B cell (primary cell): ENCODE results near the gene SLC39A11. TPM values are rescaled to one million over a fixed set of nuclear protein-coding genes. Genes with fewer than 3 reads are reported as not detected.
"Not testable (repeated sequence)": the region's sequence is repeated elsewhere in the genome, so short reads cannot be mapped to it uniquely, and the experiment has no call there.

ENCODE experiments used
- ATAC-seq: fragments of 200-7000 bp; cut with Tn5 transposase; one replicate; pipeline ENCODE4 v1.10.0; 2021; ENCODE audit warnings: low read depth, mild to moderate bottlenecking, moderate number of reproducible peaks, moderate library complexity
- CTCF ChIA-PET: fragments of 350-600 bp; sonication (Branson Sonifier 250); formaldehyde crosslinking; loops from one replicate; lab custom pipeline; 2021; ENCODE audit warnings: antibody characterized with exemption, inconsistent platforms; lab: Charles Lee
- POLR2A ChIA-PET: fragments of 350-600 bp; sonication (Branson Sonifier 250); formaldehyde crosslinking; loops from one replicate; lab custom pipeline; 2021; ENCODE audit warnings: antibody characterized with exemption; lab: Charles Lee
- DNase-seq: peaks from one replicate; pipeline ENCODE4 v3.0.0; 2013
- H2AFZ ChIP-seq: 2 replicates; pipeline ENCODE4 v1.6.1; 2012; ENCODE audit warnings: mild to moderate bottlenecking, low read depth, low read length; ENCODE audit not compliant: insufficient read depth, poor library complexity, severe bottlenecking
- H3K27ac ChIP-seq, 2 donors: 1 replicate in 1 of 2; 2 replicates in 1 of 2; pipeline ENCODE4 v1.5.1; 2012 to 2013; ENCODE audit warnings: low read length in 2 of 2, mild to moderate bottlenecking in 2 of 2, moderate library complexity in 1 of 2
- H3K27me3 ChIP-seq, 4 experiments: fragments of 200-600 bp in 1 of 4; sonication (generic) in 1 of 4; replicated peaks in 1 of 4; 1 replicate in 2 of 4; 2 replicates in 2 of 4; pipeline versions ENCODE4 v1.6.1 to v1.7.0; 2013 to 2016; ENCODE audit warnings: low read length in 3 of 4, mild to moderate bottlenecking in 2 of 4, mixed read lengths in 1 of 4, moderate library complexity in 1 of 4; ENCODE audit not compliant: insufficient read depth in 4 of 4, control insufficient read depth in 3 of 4; ENCODE audit errors: control extremely low read depth in 1 of 4
- H3K36me3 ChIP-seq, 2 experiments: replicated peaks in 1 of 2; 1 replicate in 1 of 2; 2 replicates in 1 of 2; pipeline versions ENCODE4 v1.6.1 to v1.7.1; 2013; ENCODE audit warnings: low read length in 1 of 2; ENCODE audit not compliant: insufficient read depth in 2 of 2, control insufficient read depth in 1 of 2; ENCODE audit errors: control extremely low read depth in 1 of 2, extremely low read depth in 1 of 2
- H3K4me1 ChIP-seq, 2 donors: fragments of 200-600 bp in 1 of 2; sonication (generic) in 1 of 2; 1 replicate in 1 of 2; 2 replicates in 1 of 2; pipeline versions ENCODE4 v1.5.1 to v1.6.1; 2013 to 2017; ENCODE audit warnings: low read length in 2 of 2; ENCODE audit not compliant: control insufficient read depth in 2 of 2, insufficient read depth in 2 of 2
- H3K4me2 ChIP-seq: replicated peaks from 2 replicates; pipeline ENCODE3; 2012; ENCODE audit warnings: mild to moderate bottlenecking, low read depth, low read length; ENCODE audit not compliant: poor library complexity, severe bottlenecking
- H3K4me3 ChIP-seq, 5 experiments: fragments of 200-600 bp in 1 of 5; sonication (generic) in 1 of 5; 1 replicate in 3 of 5; 2 replicates in 2 of 5; pipeline versions ENCODE4 v1.5.1 to v1.7.0; 2011 to 2016; ENCODE audit warnings: low read length in 4 of 5, mild to moderate bottlenecking in 4 of 5, low read depth in 2 of 5, control low read depth in 1 of 5, moderate library complexity in 1 of 5; ENCODE audit not compliant: insufficient read depth in 1 of 5; ENCODE audit errors: control extremely low read depth in 1 of 5, extremely low read depth in 1 of 5
- H3K79me2 ChIP-seq: fragments of 200-600 bp; sonication (generic); one replicate; pipeline ENCODE4 v1.6.0; 2016; ENCODE audit warnings: low read length; ENCODE audit not compliant: control insufficient read depth, insufficient read depth
- H3K9ac ChIP-seq: fragments of 200-600 bp; sonication (generic); 2 replicates; pipeline ENCODE4 v1.6.1; 2017; ENCODE audit warnings: mild to moderate bottlenecking, low read length, moderate library complexity
- H3K9me3 ChIP-seq, 3 donors: one replicate each; pipeline versions ENCODE4 v1.6.1 to v1.7.1; 2013; ENCODE audit warnings: low read length in 2 of 3; ENCODE audit not compliant: control insufficient read depth in 2 of 3, insufficient read depth in 1 of 3; ENCODE audit errors: control extremely low read depth in 1 of 3
- H4K20me1 ChIP-seq: 2 replicates; pipeline ENCODE4 v1.6.0; 2012; ENCODE audit warnings: mild to moderate bottlenecking, low read length; ENCODE audit not compliant: insufficient read depth, control insufficient read depth, poor library complexity, severe bottlenecking
- H3K27ac Mint-ChIP-seq: one replicate; pipeline ENCODE4 v1.8.0; 2021; ENCODE audit warnings: mixed read lengths
- H3K27me3 Mint-ChIP-seq: one replicate; pipeline ENCODE4 v1.8.0; 2021; ENCODE audit warnings: mixed read lengths
- H3K4me1 Mint-ChIP-seq: one replicate; pipeline ENCODE4 v1.8.0; 2021; ENCODE audit warnings: mixed read lengths
- H3K4me3 Mint-ChIP-seq: one replicate; pipeline ENCODE4 v1.8.0; 2021; ENCODE audit warnings: mixed read lengths
- H3K9me3 Mint-ChIP-seq: one replicate; pipeline ENCODE4 v1.8.0; 2022; ENCODE audit warnings: mixed read lengths; ENCODE audit not compliant: insufficient read depth
- CTCF ChIP-seq: fragments of 200-600 bp; IDR thresholded peaks from one replicate; pipeline ENCODE4 v1.8.0; 2022; ENCODE audit warnings: antibody characterized with exemption, mild to moderate bottlenecking
- EZH2 ChIP-seq: IDR thresholded peaks from 2 replicates; pipeline ENCODE4 v1.6.1; 2012; ENCODE audit warnings: borderline replicate concordance, low read depth, mild to moderate bottlenecking, moderate library complexity, low read length; ENCODE audit not compliant: insufficient read depth, poor library complexity, severe bottlenecking
- WGBS: methylation state at CpG from one replicate; pipeline ENCODE4 v1.1.5; 2013; ENCODE audit warnings: missing lambda C conversion rate; ENCODE audit not compliant: insufficient coverage; 5-methylcytosine and 5-hydroxymethylcytosine counted together
- intact Hi-C: fragments of 100-400 bp; cut with micrococcal nuclease; formaldehyde crosslinking; loops from one replicate; pipeline ENCODE4 v1.10.0; 2022
- polyA plus RNA-seq: library from polyadenylated mRNA; depleted of rRNA; stranded (reverse); fragments of >200 nt; gene quantifications from 2 replicates; pipeline ENCODE4 v1.2.3, GENCODE V29; 2012
- total RNA-seq, 2 donors: library from RNA; stranded (reverse); fragments of 120-200 nt in 1 of 2; gene quantifications; 1 replicate in 1 of 2; 2 replicates in 1 of 2; pipeline versions ENCODE4 v1.2.3 to v1.2.4, GENCODE V29; 2013 to 2022

SLC39A11 gene
- total and polyA plus RNA-seq, 2 donors (not counting 1 experiment from before 2014, with no cell fraction given): 6.9 to 39.6 TPM

GRCh38 chr17:72775237-72775636, 317.3 kb downstream of the SLC39A11 start:
- Histone ChIP-seq H4K20me1 (no peaks in the 10 kb centered on the region), H3K36me3 (peaks cover 1 to 4% of the 10 kb centered on the region in 2 experiments), H3K27ac (no peak overlapping the region), H3K9ac (no peak overlapping the region), H3K79me2 (no peaks in the 10 kb centered on the region), H3K4me3 (no peak overlapping the region), H2AFZ (no peak overlapping the region), H3K4me2 (no peak overlapping the region), H3K27me3 (no peaks in the 10 kb centered on the region), H3K9me3 (peaks cover 0 to 13% (median 0%) of the 10 kb centered on the region in 3 donors), H3K4me1 (no peaks in the 10 kb centered on the region)
- 100% methylated on average over 4 of the region's 5 CpGs for WGBS
- H3K9me3 Mint-ChIP-seq: peaks cover 3% of the 10 kb centered on the region
- ATAC-seq (no peak), DNase-seq (no peak)
- H3K27ac Mint-ChIP-seq: no peak overlapping the region
- ChIA-PET POLR2A (no interaction called here), CTCF (no interaction called here)
- intact Hi-C loops: no loop called here
- H3K4me3 Mint-ChIP-seq: no peak overlapping the region
- TF ChIP-seq CTCF: no peak
- no peak for TF ChIP-seq EZH2
- H3K27me3 Mint-ChIP-seq: no peaks in the 10 kb centered on the region
- peaks cover 3% of the 10 kb centered on the region for H3K4me1 Mint-ChIP-seq

GRCh38 chr17:72774236-72774635, 318.3 kb downstream of the SLC39A11 start:
- Histone ChIP-seq H3K79me2 (no peaks in the 10 kb centered on the region), H3K36me3 (peaks cover 1 to 4% of the 10 kb centered on the region in 2 experiments), H3K27ac (no peak overlapping the region), H3K4me3 (no peak overlapping the region), H3K27me3 (no peaks in the 10 kb centered on the region), H3K9me3 (peaks cover 0 to 14% (median 0%) of the 10 kb centered on the region in 3 donors), H3K9ac (no peak overlapping the region), H3K4me1 (no peaks in the 10 kb centered on the region), H2AFZ (no peak overlapping the region), H4K20me1 (no peaks in the 10 kb centered on the region), H3K4me2 (no peak overlapping the region)
- no peak for TF ChIP-seq EZH2
- TF ChIP-seq CTCF: no peak
- ChIA-PET POLR2A (no interaction called here), CTCF (no interaction called here)
- DNase-seq (no peak), ATAC-seq (no peak)
- H3K27ac Mint-ChIP-seq: no peak overlapping the region
- no peak overlapping the region for H3K4me3 Mint-ChIP-seq
- intact Hi-C loops: no loop called here
- H3K4me1 Mint-ChIP-seq: peaks cover 3% of the 10 kb centered on the region
- H3K9me3 Mint-ChIP-seq: peaks cover 3% of the 10 kb centered on the region
- no peaks in the 10 kb centered on the region for H3K27me3 Mint-ChIP-seq
- 80% methylated on average over 1 of the region's 4 CpGs for WGBS

- H3K4me1 Mint-ChIP-seq, H3K4me1 ChIP-seq, H3K79me2 ChIP-seq, H3K27ac ChIP-seq, H3K27ac Mint-ChIP-seq, ATAC-seq, H3K27me3 ChIP-seq, H3K4me3 Mint-ChIP-seq, DNase-seq, POLR2A ChIA-PET, H3K4me3 ChIP-seq, H4K20me1 ChIP-seq, H3K9ac ChIP-seq, H3K9me3 Mint-ChIP-seq, H3K36me3 ChIP-seq, H3K27me3 Mint-ChIP-seq, H3K4me2 ChIP-seq, H2AFZ ChIP-seq, intact Hi-C loops: not testable (repeated sequence)
- no CpG with 5 or more reads among the region's 1 CpG for WGBS
- H3K9me3 ChIP-seq: peaks cover 0 to 14% (median 0%) of the 10 kb centered on the region in 3 donors
- CTCF ChIA-PET: interaction anchor here (0.6 to 0.9 kb wide), 2 partner anchors 31 to 358 kb away, joined by 3 to 5 read pairs; no protein-coding TSS in a partner anchor
Measured at GRCh38 chr17:72773225-72773624, 319.3 kb downstream of the SLC39A11 start.
